SH-SY5Y (cell line): ENCODE measurements around the gene MYL12A.

Experiments
- GATA2 ChIP-seq: IDR thresholded peaks from 2 replicates; pipeline ENCODE4 v1.6.1; 2011; ENCODE audit warnings: mild to moderate bottlenecking, low read depth, low read length
- GATA3 ChIP-seq: IDR thresholded peaks from 2 replicates; pipeline ENCODE4 v1.6.1; 2011; ENCODE audit warnings: low read depth, mild to moderate bottlenecking, low read length, moderate library complexity

DNA sequence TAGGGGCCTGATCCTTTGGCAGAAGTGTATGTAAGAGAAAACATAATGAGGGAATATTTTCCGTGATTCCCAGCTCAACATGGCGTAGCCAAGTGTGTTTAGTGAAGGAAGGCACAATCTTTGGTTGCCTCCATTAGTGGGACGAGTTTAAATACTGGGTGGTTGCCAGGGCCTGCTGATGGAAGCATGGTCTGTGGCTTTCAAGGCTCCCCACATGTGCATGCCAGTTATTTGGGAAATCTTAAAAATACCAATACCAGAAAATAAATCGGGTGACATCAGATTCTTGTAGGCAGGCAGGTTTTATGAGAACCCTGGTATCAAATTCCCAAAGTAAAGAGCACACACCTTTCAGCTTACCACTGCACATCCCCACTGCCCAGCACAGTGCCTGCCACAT lies 7.1 kb downstream of the MYL12A start:
- no peak for TF ChIP-seq GATA3
- no peak for TF ChIP-seq GATA2
